Caco-2 (cell line): Measurements from ENCODE around the gene SLC20A1. TPM values are rescaled to one million over a fixed set of nuclear protein-coding genes. Genes with fewer than 3 reads are reported as not detected.

Experiments used
- BruUV-seq: library from RNA; stranded (reverse); fragments of 400-500 nt; replicated peaks from 2 replicates; lab custom pipeline; 2021; lab: Mats Ljungman, UMichigan
- CTCF ChIA-PET: fragments of 300-600 bp; sonication (Branson Sonifier 250); formaldehyde crosslinking; loops from one replicate; lab custom pipeline; 2022; ENCODE audit warnings: antibody characterized with exemption; lab: Charles Lee
- POLR2A ChIA-PET: fragments of 300-600 bp; sonication (Branson Sonifier 250); formaldehyde crosslinking; loops from one replicate; lab custom pipeline; 2022; ENCODE audit warnings: antibody characterized with exemption; lab: Charles Lee
- DNase-seq, 2 experiments: peaks; one replicate each; pipeline versions ENCODE4 v3.0.0 to v3.0.0-alpha.2; 2020 to 2022
- H3K27me3 ChIP-seq: replicated peaks from 2 replicates; pipeline ENCODE4 v1.6.0; 2011; ENCODE audit warnings: low read length; ENCODE audit not compliant: control insufficient read depth, insufficient read depth
- H3K36me3 ChIP-seq: 2 replicates; pipeline ENCODE4 v1.5.1; 2011; ENCODE audit warnings: low read length; ENCODE audit not compliant: control insufficient read depth, insufficient read depth
- H3K4me1 ChIP-seq: fragments of 250-450 bp; sonication (Bioruptor Pico); 2 replicates; pipeline ENCODE4 v1.5.1; 2020; ENCODE audit warnings: mild to moderate bottlenecking
- H3K4me3 ChIP-seq: 2 replicates; pipeline ENCODE4 v1.5.1; 2011; ENCODE audit warnings: low read depth, mild to moderate bottlenecking, control low read depth, low read length
- H3K9me3 ChIP-seq: fragments of 250-450 bp; sonication (Bioruptor Pico); 2 replicates; pipeline ENCODE4 v1.5.1; 2020; ENCODE audit warnings: mild to moderate bottlenecking, moderate library complexity
- H3K27ac Mint-ChIP-seq: one replicate; pipeline ENCODE4 v1.8.0; 2022; ENCODE audit warnings: mixed read lengths; ENCODE audit not compliant: unreplicated experiment
- H3K27me3 Mint-ChIP-seq: one replicate; pipeline ENCODE4 v1.8.0; 2022; ENCODE audit warnings: mixed read lengths; ENCODE audit not compliant: insufficient read depth, unreplicated experiment
- H3K36me3 Mint-ChIP-seq: one replicate; pipeline ENCODE4 v1.8.0; 2022; ENCODE audit warnings: mild to moderate bottlenecking, mixed read lengths; ENCODE audit not compliant: insufficient read depth, unreplicated experiment
- H3K4me1 Mint-ChIP-seq: one replicate; pipeline ENCODE4 v1.8.0; 2022; ENCODE audit warnings: low read depth, mixed read lengths; ENCODE audit not compliant: unreplicated experiment
- H3K4me3 Mint-ChIP-seq: one replicate; pipeline ENCODE4 v1.8.0; 2022; ENCODE audit warnings: mild to moderate bottlenecking, moderate library complexity, mixed read lengths; ENCODE audit not compliant: unreplicated experiment
- H3K9me3 Mint-ChIP-seq: one replicate; pipeline ENCODE4 v1.8.0; 2022; ENCODE audit warnings: mixed read lengths; ENCODE audit not compliant: unreplicated experiment
- CTCF ChIP-seq, 2 experiments: fragments of 200-600 bp in 1 of 2; IDR thresholded peaks; 1 replicate in 1 of 2; 2 replicates in 1 of 2; pipeline versions ENCODE4 v1.5.1 to v1.8.0; 2011 to 2022; ENCODE audit warnings: antibody characterized with exemption in 1 of 2, control low read depth in 1 of 2, inconsistent platforms in 1 of 2, low read depth in 1 of 2, low read length in 1 of 2, mild to moderate bottlenecking in 1 of 2, moderate library complexity in 1 of 2; ENCODE audit not compliant: insufficient read depth in 1 of 2, severe bottlenecking in 1 of 2, unreplicated experiment in 1 of 2
- intact Hi-C: fragments of 100-400 bp; cut with micrococcal nuclease; formaldehyde crosslinking; loops from one replicate; pipeline ENCODE4 v1.10.0; 2022; ENCODE audit not compliant: unreplicated experiment
- total RNA-seq: library from RNA; stranded (reverse); gene quantifications from 2 replicates; pipeline ENCODE4 v1.2.3, GENCODE V29; 2022

SLC20A1 gene
- total RNA-seq, 1 experiment from 2014 or later = 91.1 TPM

GRCh38 chr2:112660138-112660537, 14.4 kb downstream of the SLC20A1 start:
- intact Hi-C loops = no loop called here
- Mint-ChIP-seq H3K4me3 (no peak overlapping the region), H3K27me3 (no peaks in the 10 kb centered on the region), H3K4me1 (peaks cover 7% of the 10 kb centered on the region), H3K36me3 (peaks cover 94% of the 10 kb centered on the region), H3K9me3 (no peaks in the 10 kb centered on the region), H3K27ac (no peak overlapping the region)
- ChIA-PET POLR2A (no interaction called here), CTCF (no interaction called here)
- H3K4me1 ChIP-seq = no peaks in the 10 kb centered on the region
- H3K27me3 ChIP-seq = no peaks in the 10 kb centered on the region
- no peak for TF ChIP-seq CTCF (IDR thresholded peaks at IDR 0.05; ENCODE audit: insufficient read depth in 1 of 2, low read depth in 1 of 2, low read length in 1 of 2, severe bottlenecking in 1 of 2, unreplicated experiment in 1 of 2)
- no peak for DNase-seq
- no TSS peak for BruUV-seq
- no peak overlapping the region for H3K4me3 ChIP-seq
- H3K9me3 ChIP-seq = no peaks in the 10 kb centered on the region
- H3K36me3 ChIP-seq = peaks cover 10% of the 10 kb centered on the region

GRCh38 chr2:112661656-112662305, 16.0 kb downstream of the SLC20A1 start:
- H3K27me3 Mint-ChIP-seq = no peaks in the 10 kb centered on the region
- peaks cover 10% of the 10 kb centered on the region for H3K36me3 ChIP-seq
- DNase-seq = no peak
- no peak overlapping the region for H3K4me3 ChIP-seq
- H3K4me3 Mint-ChIP-seq = no peak overlapping the region
- no peak for TF ChIP-seq CTCF (IDR thresholded peaks at IDR 0.05; ENCODE audit: insufficient read depth in 1 of 2, low read depth in 1 of 2, low read length in 1 of 2, severe bottlenecking in 1 of 2, unreplicated experiment in 1 of 2)
- no peaks in the 10 kb centered on the region for H3K4me1 ChIP-seq
- H3K27me3 ChIP-seq = no peaks in the 10 kb centered on the region
- no peaks in the 10 kb centered on the region for H3K9me3 Mint-ChIP-seq
- no TSS peak for BruUV-seq
- H3K27ac Mint-ChIP-seq = no peak overlapping the region
- POLR2A ChIA-PET = interaction anchor here (1.3 kb wide), 1 partner anchor 17 kb away, joined by 7 read pairs; the partner anchor contains the start of gene SLC20A1
- H3K4me1 Mint-ChIP-seq = peaks cover 7% of the 10 kb centered on the region
- no peaks in the 10 kb centered on the region for H3K9me3 ChIP-seq
- H3K36me3 Mint-ChIP-seq = peaks cover 85% of the 10 kb centered on the region
- intact Hi-C loops = no loop called here
- CTCF ChIA-PET = no interaction called here

GRCh38 chr2:112662704-112663103, 17.0 kb downstream of the SLC20A1 start:
- BruUV-seq = no TSS peak
- no peaks in the 10 kb centered on the region for H3K27me3 Mint-ChIP-seq
- H3K4me3 ChIP-seq = no peak overlapping the region
- peaks cover 7% of the 10 kb centered on the region for H3K4me1 Mint-ChIP-seq
- peaks cover 75% of the 10 kb centered on the region for H3K36me3 Mint-ChIP-seq
- TF ChIP-seq CTCF (IDR thresholded peaks at IDR 0.05; ENCODE audit: insufficient read depth in 1 of 2, low read depth in 1 of 2, low read length in 1 of 2, severe bottlenecking in 1 of 2, unreplicated experiment in 1 of 2) = no peak
- no peaks in the 10 kb centered on the region for H3K4me1 ChIP-seq
- peaks cover 10% of the 10 kb centered on the region for H3K36me3 ChIP-seq
- no peaks in the 10 kb centered on the region for H3K9me3 ChIP-seq
- H3K4me3 Mint-ChIP-seq = no peak overlapping the region
- POLR2A ChIA-PET = interaction anchor here (1.3 kb wide), 1 partner anchor 17 kb away, joined by 7 read pairs; the partner anchor contains the start of gene SLC20A1
- no peaks in the 10 kb centered on the region for H3K27me3 ChIP-seq
- CTCF ChIA-PET = no interaction called here
- no peaks in the 10 kb centered on the region for H3K9me3 Mint-ChIP-seq
- DNase-seq = no peak
- H3K27ac Mint-ChIP-seq = no peak overlapping the region
- intact Hi-C loops = no loop called here
